Esophagus (tissue), 2 donors: ENCODE results near the gene PSEN1. TPM values are rescaled to one million over a fixed set of nuclear protein-coding genes. Genes with fewer than 3 reads are reported as not detected.
"Not testable (repeated sequence)": the region's sequence is repeated elsewhere in the genome, so short reads cannot be mapped to it uniquely, and the experiment has no call there.

ENCODE experiments used
- H3K27ac ChIP-seq, 2 donors: one replicate each; pipeline ENCODE4 v1.5.1; 2013; ENCODE audit warnings: low read depth in 2 of 2, mild to moderate bottlenecking in 2 of 2, inconsistent platforms in 1 of 2, low read length in 1 of 2, moderate library complexity in 1 of 2
- H3K27me3 ChIP-seq, 2 donors: one replicate each; pipeline ENCODE4 v1.6.1; 2013; ENCODE audit warnings: low read length in 2 of 2, control low read depth in 1 of 2, mild to moderate bottlenecking in 1 of 2; ENCODE audit not compliant: insufficient read depth in 2 of 2, control insufficient read depth in 1 of 2
- H3K36me3 ChIP-seq, 2 donors: one replicate each; pipeline ENCODE4 v1.6.1; 2013; ENCODE audit warnings: low read length in 1 of 2; ENCODE audit not compliant: control insufficient read depth in 2 of 2, insufficient read depth in 2 of 2
- H3K4me1 ChIP-seq, 2 donors: one replicate each; pipeline ENCODE4 v1.6.1; 2013; ENCODE audit warnings: low read length in 1 of 2; ENCODE audit not compliant: control insufficient read depth in 2 of 2, insufficient read depth in 2 of 2
- H3K4me3 ChIP-seq, 2 donors: one replicate each; pipeline ENCODE4 v1.5.1; 2013; ENCODE audit warnings: low read length in 2 of 2, mild to moderate bottlenecking in 2 of 2, low read depth in 1 of 2, moderate library complexity in 1 of 2
- H3K9me3 ChIP-seq, 2 donors: one replicate each; pipeline ENCODE4 v1.6.1; 2013; ENCODE audit warnings: mild to moderate bottlenecking in 2 of 2, low read depth in 1 of 2, low read length in 1 of 2, moderate library complexity in 1 of 2; ENCODE audit not compliant: control insufficient read depth in 2 of 2, insufficient read depth in 1 of 2
- WGBS, 2 donors: extraction: QIAGEN DNeasy Blood & Tissue Kit; methylation state at CpG; one replicate each; pipeline ENCODE4 v1.1.7; 2013; 5-methylcytosine and 5-hydroxymethylcytosine counted together
- polyA plus RNA-seq, 2 donors: library from polyadenylated mRNA; stranded (reverse); fragments of 200-250 nt; gene quantifications; one replicate each; pipeline ENCODE4 v1.2.3, GENCODE V29; 2013
- donor health status: healthy with polysubstance abuse.
- donor health status: Bipolar disorder and iron deficiency.

PSEN1 gene
- polyA plus RNA-seq, 2 donors: 21.1 to 23.3 TPM

- H3K4me1 ChIP-seq: no peaks in the 10 kb centered on the region
- no peak overlapping the region for H3K4me3 ChIP-seq
- no peak overlapping the region for H3K27ac ChIP-seq
- H3K36me3 ChIP-seq: peaks cover 13 to 22% of the 10 kb centered on the region in 2 donors
- H3K27me3 ChIP-seq: no peaks in the 10 kb centered on the region
- no peaks in the 10 kb centered on the region for H3K9me3 ChIP-seq
- WGBS, 2 donors: 49 to 56% methylated on average over 3 of the region's 3 CpGs
Observed at GRCh38 chr14:73173092-73173735, 36.9 kb downstream of the PSEN1 start.

- Histone ChIP-seq H3K4me1 (peaks cover 0 to 3% of the 10 kb centered on the region in 2 donors), H3K27me3 (no peaks in the 10 kb centered on the region), H3K27ac (no peak overlapping the region), H3K9me3 (no peaks in the 10 kb centered on the region), H3K36me3 (peaks cover 6 to 10% of the 10 kb centered on the region in 2 donors), H3K4me3 (no peak overlapping the region)
- WGBS, 2 donors: 77 to 79% methylated on average over 3 of the region's 3 CpGs
Observed at GRCh38 chr14:73176685-73177084, 40.4 kb downstream of the PSEN1 start.

GRCh38 chr14:73180385-73180805, 44.1 kb downstream of the PSEN1 start:
- Histone ChIP-seq H3K4me1 (peaks cover 0 to 3% of the 10 kb centered on the region in 2 donors), H3K27me3 (no peaks in the 10 kb centered on the region), H3K36me3 (peaks cover 2 to 4% of the 10 kb centered on the region in 2 donors), H3K9me3 (no peaks in the 10 kb centered on the region), H3K27ac (peak overlapping the region in 1 of 2 donors; percentile 69), H3K4me3 (no peak overlapping the region)

- H3K27ac ChIP-seq: peak overlapping the region in 1 of 2 donors; percentile 47
- not testable (repeated sequence) for H3K4me3 ChIP-seq, H3K36me3 ChIP-seq, H3K4me1 ChIP-seq, H3K27me3 ChIP-seq, H3K9me3 ChIP-seq
- WGBS, 2 donors: 79 to 82% methylated on average over 8 of the region's 8 CpGs
Observed at GRCh38 chr14:73180969-73181368, 44.7 kb downstream of the PSEN1 start.

- WGBS, 2 donors: 88 to 89% methylated on average over 3 of the region's 3 CpGs
- no peak overlapping the region for H3K4me3 ChIP-seq
- no peaks in the 10 kb centered on the region for H3K27me3 ChIP-seq
- H3K9me3 ChIP-seq: no peaks in the 10 kb centered on the region
- H3K27ac ChIP-seq: no peak overlapping the region
- peaks cover 0 to 6% of the 10 kb centered on the region in 2 donors for H3K36me3 ChIP-seq
- H3K4me1 ChIP-seq: no peaks in the 10 kb centered on the region
Observed at GRCh38 chr14:73188501-73188911, 52.2 kb downstream of the PSEN1 start.

GRCh38 chr14:73189651-73190050, 53.3 kb downstream of the PSEN1 start:
- no peaks in the 10 kb centered on the region for H3K4me1 ChIP-seq
- H3K4me3 ChIP-seq: no peak overlapping the region
- H3K36me3 ChIP-seq: peaks cover 0 to 6% of the 10 kb centered on the region in 2 donors
- H3K9me3 ChIP-seq: no peaks in the 10 kb centered on the region
- H3K27ac ChIP-seq: no peak overlapping the region
- 75 to 94% methylated on average over 3 of the region's 3 CpGs for WGBS, 2 donors
- H3K27me3 ChIP-seq: no peaks in the 10 kb centered on the region

- 87 to 90% methylated on average over 2 of the region's 2 CpGs for WGBS, 2 donors
- Histone ChIP-seq H3K27me3 (no peaks in the 10 kb centered on the region), H3K4me1 (no peaks in the 10 kb centered on the region), H3K27ac (no peak overlapping the region), H3K36me3 (peaks cover 0 to 6% of the 10 kb centered on the region in 2 donors), H3K9me3 (no peaks in the 10 kb centered on the region), H3K4me3 (no peak overlapping the region)
Observed at GRCh38 chr14:73191441-73191840, 55.1 kb downstream of the PSEN1 start.

- H3K27ac ChIP-seq, H3K27me3 ChIP-seq, H3K9me3 ChIP-seq, H3K4me1 ChIP-seq, H3K4me3 ChIP-seq: not testable (repeated sequence)
- 95 to 98% methylated on average over 8 of the region's 8 CpGs for WGBS, 2 donors
- peaks cover 4 to 10% of the 10 kb centered on the region in 2 donors for H3K36me3 ChIP-seq
Observed at GRCh38 chr14:73194306-73194705, 58.0 kb downstream of the PSEN1 start.

GRCh38 chr14:73198253-73198652, 61.9 kb downstream of the PSEN1 start:
- Histone ChIP-seq H3K36me3 (peaks cover 4 to 6% of the 10 kb centered on the region in 2 donors), H3K4me3 (no peak overlapping the region), H3K4me1 (no peaks in the 10 kb centered on the region), H3K27me3 (no peaks in the 10 kb centered on the region), H3K27ac (no peak overlapping the region), H3K9me3 (no peaks in the 10 kb centered on the region)
- WGBS, 2 donors: 83 to 86% methylated on average over 2 of the region's 2 CpGs

- Histone ChIP-seq H3K4me3 (no peak overlapping the region), H3K9me3 (no peaks in the 10 kb centered on the region), H3K27ac (no peak overlapping the region), H3K4me1 (peaks cover 0 to 4% of the 10 kb centered on the region in 2 donors), H3K36me3 (peaks cover 7 to 17% of the 10 kb centered on the region in 2 donors), H3K27me3 (no peaks in the 10 kb centered on the region)
- WGBS, 2 donors: 85 to 90% methylated on average over 2 of the region's 2 CpGs
Observed at GRCh38 chr14:73203527-73203926, 67.2 kb downstream of the PSEN1 start.
